Calu3 (cell line): ENCODE measurements around the gene DSC1. TPM values are rescaled to one million over a fixed set of nuclear protein-coding genes. Genes with fewer than 3 reads are reported as not detected.
"Not testable (repeated sequence)": the region's sequence is repeated elsewhere in the genome, so short reads cannot be mapped to it uniquely, and the experiment has no call there.

ENCODE experiments used
- BruUV-seq: library from RNA; stranded (reverse); fragments of 400-500 nt; replicated peaks from 2 replicates; lab custom pipeline; 2021; lab: Mats Ljungman, UMichigan
- CTCF ChIA-PET: fragments of 300-600 bp; sonication (Branson Sonifier 250); formaldehyde crosslinking; loops from one replicate; lab custom pipeline; 2022; ENCODE audit warnings: antibody characterized with exemption; lab: Charles Lee
- DNase-seq: peaks from one replicate; pipeline ENCODE4 v3.0.0; 2022
- H3K27ac Mint-ChIP-seq: one replicate; pipeline ENCODE4 v1.8.0; 2022; ENCODE audit warnings: mixed read lengths; ENCODE audit not compliant: unreplicated experiment
- H3K27me3 Mint-ChIP-seq: one replicate; pipeline ENCODE4 v1.8.0; 2022; ENCODE audit warnings: mixed read lengths; ENCODE audit not compliant: unreplicated experiment
- H3K36me3 Mint-ChIP-seq: one replicate; pipeline ENCODE4 v1.8.0; 2022; ENCODE audit warnings: mild to moderate bottlenecking, moderate library complexity, mixed read lengths; ENCODE audit not compliant: insufficient read depth, unreplicated experiment
- H3K4me1 Mint-ChIP-seq: one replicate; pipeline ENCODE4 v1.8.0; 2022; ENCODE audit warnings: mild to moderate bottlenecking, low read depth, mixed read lengths; ENCODE audit not compliant: unreplicated experiment
- H3K4me3 Mint-ChIP-seq: one replicate; pipeline ENCODE4 v1.8.0; 2022; ENCODE audit warnings: mild to moderate bottlenecking, low read depth, moderate library complexity, mixed read lengths; ENCODE audit not compliant: unreplicated experiment
- H3K9me3 Mint-ChIP-seq: one replicate; pipeline ENCODE4 v1.8.0; 2022; ENCODE audit warnings: low read depth, mixed read lengths; ENCODE audit not compliant: unreplicated experiment
- intact Hi-C: fragments of 100-400 bp; cut with micrococcal nuclease; formaldehyde crosslinking; loops from one replicate; pipeline ENCODE4 v1.10.0; 2022; ENCODE audit not compliant: unreplicated experiment
- total RNA-seq: library from RNA; stranded (reverse); gene quantifications from 2 replicates; pipeline ENCODE4 v1.2.3, GENCODE V29; 2022
- TF ChIP-seq, protein P1 (sequence below): fragments of 200-600 bp; IDR thresholded peaks from one replicate; pipeline ENCODE4 v1.8.0; 2022; ENCODE audit warnings: antibody characterized with exemption; ENCODE audit not compliant: unreplicated experiment

Gene DSC1
- total RNA-seq, 1 experiment from 2014 or later: not detected

DNA sequence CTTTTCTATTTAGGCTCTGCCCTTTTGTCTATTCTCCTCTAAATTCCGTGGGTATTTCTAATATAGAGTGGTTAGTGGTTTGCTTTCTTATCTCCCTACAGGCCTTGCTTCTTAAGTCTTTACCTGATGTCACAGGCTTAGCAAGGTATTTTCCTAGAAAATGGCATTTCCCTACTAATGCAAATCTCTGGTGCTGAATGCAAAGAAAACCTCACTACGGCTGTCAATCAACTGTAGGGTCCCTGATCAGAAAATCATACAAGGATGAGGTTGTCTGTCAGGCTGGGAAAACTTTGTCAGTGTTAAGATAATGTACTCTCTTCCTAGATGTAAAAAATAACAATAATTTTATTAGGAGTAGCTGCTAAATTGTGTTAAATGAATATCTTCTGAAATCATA is 27.1 kb upstream of the DSC1 start:
- BruUV-seq: no TSS peak
- Mint-ChIP-seq H3K27me3 (no peaks in the 10 kb centered on the region), H3K36me3 (no peaks in the 10 kb centered on the region), H3K9me3 (no peaks in the 10 kb centered on the region), H3K4me3 (no peak overlapping the region), H3K27ac (no peak overlapping the region), H3K4me1 (peaks cover 11% of the 10 kb centered on the region)
- no peak for DNase-seq
- TF ChIP-seq, protein P1, sequence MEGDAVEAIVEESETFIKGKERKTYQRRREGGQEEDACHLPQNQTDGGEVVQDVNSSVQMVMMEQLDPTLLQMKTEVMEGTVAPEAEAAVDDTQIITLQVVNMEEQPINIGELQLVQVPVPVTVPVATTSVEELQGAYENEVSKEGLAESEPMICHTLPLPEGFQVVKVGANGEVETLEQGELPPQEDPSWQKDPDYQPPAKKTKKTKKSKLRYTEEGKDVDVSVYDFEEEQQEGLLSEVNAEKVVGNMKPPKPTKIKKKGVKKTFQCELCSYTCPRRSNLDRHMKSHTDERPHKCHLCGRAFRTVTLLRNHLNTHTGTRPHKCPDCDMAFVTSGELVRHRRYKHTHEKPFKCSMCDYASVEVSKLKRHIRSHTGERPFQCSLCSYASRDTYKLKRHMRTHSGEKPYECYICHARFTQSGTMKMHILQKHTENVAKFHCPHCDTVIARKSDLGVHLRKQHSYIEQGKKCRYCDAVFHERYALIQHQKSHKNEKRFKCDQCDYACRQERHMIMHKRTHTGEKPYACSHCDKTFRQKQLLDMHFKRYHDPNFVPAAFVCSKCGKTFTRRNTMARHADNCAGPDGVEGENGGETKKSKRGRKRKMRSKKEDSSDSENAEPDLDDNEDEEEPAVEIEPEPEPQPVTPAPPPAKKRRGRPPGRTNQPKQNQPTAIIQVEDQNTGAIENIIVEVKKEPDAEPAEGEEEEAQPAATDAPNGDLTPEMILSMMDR: no peak
- CTCF ChIA-PET: interaction anchor here (0.9 kb wide), 1 partner anchor 61 kb away, joined by 4 read pairs; no protein-coding TSS in a partner anchor
- intact Hi-C loops: loop anchor here (5.0 kb wide), 1 partner anchor 52 kb away; no protein-coding TSS in a partner anchor

DNA sequence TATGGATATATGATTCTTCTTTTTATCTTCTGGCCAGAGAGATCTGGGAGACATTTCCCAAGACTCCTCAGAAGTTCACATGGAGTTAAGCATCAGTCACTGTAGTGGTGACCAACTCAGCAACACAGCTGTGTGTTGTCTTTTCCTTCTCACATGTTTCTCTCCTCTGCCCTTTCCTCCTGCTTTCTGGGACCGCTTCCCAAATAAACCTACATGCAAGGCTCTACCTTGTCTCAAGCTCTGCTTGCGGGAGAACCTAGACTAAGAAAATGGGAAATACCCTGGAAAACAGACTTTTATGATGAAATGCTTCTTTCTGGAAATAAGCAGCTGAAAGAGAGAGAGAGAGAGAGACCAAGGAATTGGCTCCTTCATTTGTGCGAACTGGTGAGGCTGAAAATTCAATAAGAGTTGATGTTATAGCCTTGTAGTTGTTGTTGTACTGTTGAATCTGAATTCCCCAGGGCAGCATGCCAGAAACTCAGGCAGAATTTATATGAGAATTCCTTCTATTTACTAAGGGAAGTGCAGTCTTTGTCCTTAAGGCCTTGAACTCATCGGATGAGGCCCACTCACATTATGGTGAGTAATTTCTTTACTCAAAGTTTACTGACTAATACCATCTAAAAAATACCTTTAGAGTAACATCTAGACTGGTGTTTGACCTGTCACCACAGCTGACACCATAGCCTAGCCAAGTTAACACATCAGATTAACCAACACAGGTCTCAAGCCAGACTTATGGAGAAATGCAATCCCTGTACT is 22.7 kb upstream of the DSC1 start:
- Mint-ChIP-seq H3K9me3 (no peaks in the 10 kb centered on the region), H3K4me3 (no peak overlapping the region), H3K4me1 (peaks cover 2% of the 10 kb centered on the region), H3K36me3 (no peaks in the 10 kb centered on the region), H3K27me3 (no peaks in the 10 kb centered on the region), H3K27ac (no peak overlapping the region)
- no peak for DNase-seq
- CTCF ChIA-PET: no interaction called here
- BruUV-seq: no TSS peak
- intact Hi-C loops: no loop called here
- TF ChIP-seq, protein P1: no peak

DNA sequence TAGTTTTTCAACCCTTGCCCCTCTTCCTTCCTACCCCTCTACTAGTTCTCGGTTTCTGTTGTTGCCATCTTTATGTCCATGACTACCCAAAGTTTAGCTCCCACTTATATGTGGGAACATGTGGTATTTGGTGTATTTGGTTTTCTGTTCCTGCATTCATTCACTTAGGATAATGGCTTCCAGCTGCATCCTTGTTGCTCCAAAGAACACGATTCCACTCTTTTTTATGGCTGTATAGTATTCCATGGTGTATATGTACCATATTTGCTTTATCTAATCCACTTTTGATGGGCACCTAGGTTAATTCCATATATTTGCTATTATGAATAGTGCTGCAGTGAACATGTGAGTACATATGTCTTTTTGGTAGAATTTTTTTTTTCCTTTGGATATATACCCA is 20.6 kb upstream of the DSC1 start:
- CTCF ChIA-PET: no interaction called here
- intact Hi-C loops: no loop called here

DNA sequence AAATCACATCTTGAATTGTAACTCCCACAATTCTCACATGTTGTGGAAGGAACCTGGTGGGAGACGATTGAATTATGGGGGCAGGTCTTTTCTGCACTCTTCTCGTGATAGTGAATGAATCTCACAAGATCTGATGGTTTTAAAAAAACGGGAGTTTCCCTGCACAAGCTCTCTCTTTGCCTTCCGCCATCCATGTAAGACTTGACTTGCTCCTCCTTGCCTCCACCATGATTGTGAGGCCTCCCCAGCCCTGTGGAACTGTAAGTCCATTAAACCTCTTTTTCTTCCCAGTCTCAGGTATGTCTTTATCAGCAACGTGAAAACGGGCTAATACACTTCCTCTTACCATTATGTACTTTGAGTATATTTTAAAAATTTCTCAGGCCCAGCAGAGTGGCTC is 14.7 kb upstream of the DSC1 start:
- H3K27me3 Mint-ChIP-seq, CTCF ChIA-PET, H3K27ac Mint-ChIP-seq, H3K4me3 Mint-ChIP-seq, H3K4me1 Mint-ChIP-seq, H3K36me3 Mint-ChIP-seq, intact Hi-C loops, DNase-seq, BruUV-seq, H3K9me3 Mint-ChIP-seq: not testable (repeated sequence)

More for the DNA sequence above, 20.6 kb upstream of the DSC1 start:
- Mint-ChIP-seq H3K27me3 (no peaks in the 10 kb centered on the region), H3K36me3 (no peaks in the 10 kb centered on the region), H3K4me3 (no peak overlapping the region), H3K4me1 (peaks cover 8% of the 10 kb centered on the region), H3K27ac (no peak overlapping the region), H3K9me3 (no peaks in the 10 kb centered on the region)
- TF ChIP-seq, protein P1: no peak
- no TSS peak for BruUV-seq
- no peak for DNase-seq

DNA sequence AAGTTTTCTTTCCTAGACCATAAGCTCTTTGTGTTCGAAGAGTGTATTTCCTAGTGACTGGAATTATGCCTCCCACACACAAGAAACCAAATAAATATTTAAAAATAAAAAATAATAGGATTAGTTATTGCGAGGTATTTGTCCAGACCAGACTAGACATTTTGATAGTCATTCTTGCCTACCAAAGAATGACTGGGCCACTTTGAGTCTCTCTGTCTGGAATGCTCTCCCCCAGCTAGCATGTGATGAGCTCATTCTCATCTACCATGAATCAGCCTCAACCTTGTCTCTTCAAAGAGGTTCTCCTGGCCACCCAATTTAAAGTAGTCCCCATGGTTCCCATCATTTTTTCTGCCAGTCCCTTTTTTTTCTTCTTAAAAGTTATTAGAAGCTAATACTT is 13.9 kb upstream of the DSC1 start:
- no peak overlapping the region for H3K27ac Mint-ChIP-seq
- H3K27me3 Mint-ChIP-seq: no peaks in the 10 kb centered on the region
- BruUV-seq: no TSS peak
- TF ChIP-seq, protein P1: no peak
- intact Hi-C loops: no loop called here
- no peaks in the 10 kb centered on the region for H3K36me3 Mint-ChIP-seq
- peaks cover 8% of the 10 kb centered on the region for H3K9me3 Mint-ChIP-seq
- CTCF ChIA-PET: no interaction called here
- H3K4me3 Mint-ChIP-seq: no peak overlapping the region
- H3K4me1 Mint-ChIP-seq: peaks cover 8% of the 10 kb centered on the region
- DNase-seq: no peak
